HEK293 (cell line): ENCODE data around the gene TES.

Experiments
- CTCF ChIA-PET: fragments of 350-600 bp; formaldehyde crosslinking; extraction: SDS; loops from one replicate; lab custom pipeline; 2021; ENCODE audit warnings: antibody characterized with exemption; lab: Yijun Ruan, JAX
- POLR2A ChIA-PET: fragments of 300-600 bp; formaldehyde crosslinking; extraction: SDS; loops from one replicate; lab custom pipeline; 2020; ENCODE audit warnings: antibody characterized with exemption, inconsistent platforms; lab: Yijun Ruan, JAX
- H3K27ac ChIP-seq: fragments of 200-500 bp; sonication (Bioruptor generic); 2 replicates; pipeline ENCODE4 v1.5.1; 2014; ENCODE audit warnings: low read depth, low read length, control low read depth, inconsistent platforms; ENCODE audit errors: extremely low read depth
- H3K36me3 ChIP-seq, 2 experiments: fragments of 200-500 bp in 1 of 2; sonication (Bioruptor generic) in 1 of 2; 1 replicate in 1 of 2; 2 replicates in 1 of 2; pipeline ENCODE4 v1.5.1; 2014 to 2017; ENCODE audit warnings: inconsistent platforms in 2 of 2, low read length in 2 of 2; ENCODE audit not compliant: control insufficient read depth in 2 of 2, insufficient read depth in 1 of 2
- H3K4me1 ChIP-seq: fragments of 200-500 bp; sonication (Bioruptor generic); 2 replicates; pipeline ENCODE4 v1.5.1; 2014; ENCODE audit warnings: mild to moderate bottlenecking, low read length, inconsistent platforms; ENCODE audit not compliant: control insufficient read depth, insufficient read depth
- H3K4me3 ChIP-seq: 2 replicates; pipeline ENCODE4 v1.5.1; 2011; ENCODE audit warnings: low read depth, mild to moderate bottlenecking, control low read depth, low read length, moderate library complexity
- H3K9me3 ChIP-seq: fragments of 200-500 bp; sonication (Bioruptor generic); 2 replicates; pipeline ENCODE4 v1.5.1; 2014; ENCODE audit warnings: low read depth, low read length, inconsistent platforms; ENCODE audit not compliant: control insufficient read depth, insufficient read depth
- KLF8 ChIP-seq: fragments of 450-650 bp; formaldehyde crosslinking; IDR thresholded peaks from 2 replicates; pipeline ENCODE4 v1.5.1; 2016; ENCODE audit warnings: missing biosample characterization, missing genetic modification characterization
- OVOL3 ChIP-seq: fragments of 450-650 bp; formaldehyde crosslinking; IDR thresholded peaks from 2 replicates; pipeline ENCODE4 v1.5.1; 2016; ENCODE audit warnings: missing biosample characterization, missing genetic modification characterization
- SALL2 ChIP-seq: fragments of 450-650 bp; formaldehyde crosslinking; IDR thresholded peaks from 2 replicates; pipeline ENCODE4 v1.5.0; 2017; ENCODE audit warnings: missing biosample characterization, mild to moderate bottlenecking, missing genetic modification characterization, borderline replicate concordance
- SCRT2 ChIP-seq: fragments of 450-650 bp; formaldehyde crosslinking; IDR thresholded peaks from 2 replicates; pipeline ENCODE4 v1.5.1; 2016; ENCODE audit warnings: missing biosample characterization, missing genetic modification characterization
- WT1 ChIP-seq: fragments of 450-650 bp; formaldehyde crosslinking; IDR thresholded peaks from 2 replicates; pipeline ENCODE4 v1.5.1; 2016; ENCODE audit warnings: missing biosample characterization, missing genetic modification characterization
- YY2 ChIP-seq: fragments of 450-650 bp; formaldehyde crosslinking; IDR thresholded peaks from 2 replicates; pipeline ENCODE4 v1.5.1; 2016; ENCODE audit warnings: missing biosample characterization, missing genetic modification characterization
- ZNF174 ChIP-seq: fragments of 450-650 bp; formaldehyde crosslinking; IDR thresholded peaks from 2 replicates; pipeline ENCODE4 v1.5.0; 2017; ENCODE audit warnings: missing biosample characterization, mild to moderate bottlenecking, missing genetic modification characterization
- ZNF24 ChIP-seq: fragments of 450-650 bp; formaldehyde crosslinking; IDR thresholded peaks from 2 replicates; pipeline ENCODE4 v1.5.1; 2016; ENCODE audit warnings: missing biosample characterization, missing genetic modification characterization
- ZNF26 ChIP-seq: fragments of 450-650 bp; formaldehyde crosslinking; IDR thresholded peaks from 2 replicates; pipeline ENCODE4 v1.5.1; 2016; ENCODE audit warnings: missing biosample characterization, missing genetic modification characterization
- ZNF280C ChIP-seq: fragments of 450-650 bp; formaldehyde crosslinking; IDR thresholded peaks from 2 replicates; pipeline ENCODE4 v1.5.1; 2016; ENCODE audit warnings: missing biosample characterization, missing genetic modification characterization
- ZNF596 ChIP-seq: fragments of 450-650 bp; IDR thresholded peaks from 2 replicates; pipeline ENCODE4 v1.5.0; 2018; ENCODE audit warnings: missing biosample characterization, mild to moderate bottlenecking, missing genetic modification characterization, moderate library complexity
- ZNF629 ChIP-seq: fragments of 450-650 bp; formaldehyde crosslinking; IDR thresholded peaks from 2 replicates; pipeline ENCODE4 v1.5.1; 2017; ENCODE audit warnings: missing biosample characterization, missing genetic modification characterization
- ZNF654 ChIP-seq: fragments of 450-650 bp; formaldehyde crosslinking; IDR thresholded peaks from 2 replicates; pipeline ENCODE4 v1.5.1; 2016; ENCODE audit warnings: low read depth, missing biosample characterization, missing genetic modification characterization
- ZNF658 ChIP-seq: fragments of 450-650 bp; formaldehyde crosslinking; IDR thresholded peaks from 2 replicates; pipeline ENCODE4; 2016; ENCODE audit warnings: missing biosample characterization, missing genetic modification characterization
- ZNF660 ChIP-seq: fragments of 450-650 bp; IDR thresholded peaks from 2 replicates; pipeline ENCODE4 v1.5.1; 2018; ENCODE audit warnings: missing biosample characterization, mild to moderate bottlenecking, missing genetic modification characterization
- ZNF704 ChIP-seq: fragments of 450-650 bp; formaldehyde crosslinking; IDR thresholded peaks from 2 replicates; pipeline ENCODE4 v1.5.1; 2016; ENCODE audit warnings: missing biosample characterization, missing genetic modification characterization
- ZNF747 ChIP-seq: fragments of 450-650 bp; formaldehyde crosslinking; IDR thresholded peaks from 2 replicates; pipeline ENCODE4 v1.5.1; 2016; ENCODE audit warnings: missing biosample characterization, missing genetic modification characterization
- ZNF768 ChIP-seq: fragments of 450-650 bp; formaldehyde crosslinking; IDR thresholded peaks from 2 replicates; pipeline ENCODE4 v1.5.1; 2018; ENCODE audit warnings: missing biosample characterization, mild to moderate bottlenecking, missing genetic modification characterization
- ZNF791 ChIP-seq: fragments of 450-650 bp; formaldehyde crosslinking; IDR thresholded peaks from 2 replicates; pipeline ENCODE4 v1.5.1; 2016; ENCODE audit warnings: missing biosample characterization, missing genetic modification characterization
- ZNF843 ChIP-seq: fragments of 450-650 bp; formaldehyde crosslinking; IDR thresholded peaks from 2 replicates; pipeline ENCODE4 v1.5.1; 2016; ENCODE audit warnings: missing biosample characterization, missing genetic modification characterization

TES gene

GRCh38 chr7:116240024-116240668 is 29.8 kb downstream of the TES start:
- H3K36me3 ChIP-seq: peaks cover 11 to 21% of the 10 kb centered on the region in 2 experiments; a peak in 2 of 3 replicates
- CTCF ChIA-PET: interaction anchor here (0.6 to 8.4 kb wide), 7 partner anchors 18 to 390 kb away, joined by 3 to 131 read pairs (median 5); no protein-coding TSS in a partner anchor
- POLR2A ChIA-PET: interaction anchor here (0.8 kb wide), 1 partner anchor 66 kb away, joined by 3 read pairs; no protein-coding TSS in a partner anchor

GRCh38 chr7:116241291-116241690 is 31.0 kb downstream of the TES start:
- no peaks in the 10 kb centered on the region; the same call in 1 of the 2 replicates for H3K4me1 ChIP-seq
- ChIA-PET POLR2A (no interaction called here), CTCF (interaction anchor here (0.7 to 8.4 kb wide), 6 partner anchors 9 to 350 kb away, joined by 3 to 131 read pairs (median 4); no protein-coding TSS in a partner anchor)
- H3K27ac ChIP-seq: no peak overlapping the region
- H3K36me3 ChIP-seq: peaks cover 11 to 21% of the 10 kb centered on the region in 2 experiments; a peak in 2 of 3 replicates
- no peak overlapping the region for H3K4me3 ChIP-seq
- H3K9me3 ChIP-seq: no peaks in the 10 kb centered on the region
- no peak for TF ChIP-seq ZNF791 (tag by site-specific recombination)
- TF ChIP-seq SALL2: no peak
- no peak for TF ChIP-seq YY2 (tag by site-specific recombination)
- no peak for TF ChIP-seq ZNF24 (tag by site-specific recombination)
- no peak for TF ChIP-seq ZNF629
- TF ChIP-seq ZNF704 (tag by site-specific recombination): no peak
- no peak for TF ChIP-seq WT1 (tag by site-specific recombination)
- TF ChIP-seq ZNF26 (tag by site-specific recombination): no peak
- no peak for TF ChIP-seq ZNF280C (tag by site-specific recombination)
- TF ChIP-seq KLF8 (tag by site-specific recombination): no peak
- no peak for TF ChIP-seq ZNF660
- no peak for TF ChIP-seq ZNF768
- no peak for TF ChIP-seq SCRT2 (tag by site-specific recombination)
- TF ChIP-seq ZNF174 (tag by site-specific recombination): no peak
- no peak for TF ChIP-seq ZNF843
- TF ChIP-seq ZNF658 (tag by site-specific recombination): no peak
- no peak for TF ChIP-seq ZNF654
- TF ChIP-seq ZNF747 (tag by site-specific recombination): no peak

More at GRCh38 chr7:116240024-116240668, 29.8 kb downstream of the TES start:
- no peak for TF ChIP-seq OVOL3 (tag by site-specific recombination)
- peak; percentile 76 for TF ChIP-seq ZNF596 (tag by site-specific recombination)
- H3K27ac ChIP-seq: no peak overlapping the region
- no peaks in the 10 kb centered on the region; the same call in 1 of the 2 replicates for H3K4me1 ChIP-seq
- no peak overlapping the region for H3K4me3 ChIP-seq
- no peaks in the 10 kb centered on the region for H3K9me3 ChIP-seq
